GM19438 (cell line): ENCODE measurements around the gene ZNF263.

Experiments used
- ATAC-seq: cut with Tn5 transposase; IDR thresholded peaks from one replicate; pipeline ENCODE4 v1.9.1; 2021; ENCODE audit warnings: low read depth; ENCODE audit not compliant: unreplicated experiment

ZNF263 gene

DNA sequence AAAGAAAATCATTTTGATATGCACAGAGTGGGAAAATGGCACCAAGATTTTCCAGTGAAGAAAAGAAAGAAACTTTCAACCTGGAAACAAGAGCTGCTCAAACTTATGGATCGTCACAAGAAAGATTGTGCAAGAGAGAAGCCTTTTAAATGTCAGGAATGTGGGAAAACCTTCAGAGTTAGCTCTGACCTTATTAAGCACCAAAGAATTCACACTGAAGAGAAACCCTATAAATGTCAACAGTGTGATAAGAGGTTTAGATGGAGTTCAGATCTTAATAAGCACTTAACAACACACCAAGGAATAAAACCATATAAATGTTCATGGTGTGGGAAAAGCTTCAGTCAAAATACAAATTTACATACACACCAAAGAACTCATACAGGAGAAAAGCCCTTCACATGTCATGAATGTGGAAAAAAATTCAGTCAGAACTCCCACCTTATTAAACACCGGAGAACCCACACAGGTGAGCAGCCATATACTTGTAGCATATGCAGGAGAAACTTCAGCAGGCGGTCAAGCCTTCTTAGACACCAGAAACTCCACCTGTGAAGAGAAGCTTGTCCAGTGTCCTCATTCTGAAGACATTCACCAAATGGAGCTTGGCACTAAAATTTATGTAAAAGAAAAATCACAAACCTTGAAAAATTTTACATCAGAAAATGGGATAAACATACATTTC, 34.2 kb downstream of the ZNF263 start:
- ATAC-seq = no peak

GRCh38 chr16:3321816-3322215, 38.5 kb downstream of the ZNF263 start:
- no peak for ATAC-seq

GRCh38 chr16:3327514-3327913, 44.2 kb downstream of the ZNF263 start:
- no peak for ATAC-seq

DNA sequence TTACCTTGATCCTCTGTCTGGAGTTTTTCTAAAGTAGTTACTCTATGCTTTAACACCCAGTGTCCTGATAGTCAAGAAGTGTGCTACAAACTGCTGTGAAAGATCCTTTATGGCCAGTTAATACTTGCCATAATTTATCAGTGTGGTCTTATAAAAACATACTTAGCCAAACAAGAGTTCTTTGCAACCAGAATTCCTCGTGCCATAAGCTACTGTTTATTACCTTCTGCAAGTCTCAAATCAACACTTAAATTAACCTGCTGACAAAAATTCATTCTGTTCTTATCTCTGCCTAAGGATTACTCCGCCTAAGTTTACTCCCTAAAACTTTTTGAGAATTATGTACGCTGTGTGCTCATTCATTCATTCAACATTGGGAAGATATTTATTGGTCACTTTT, 44.8 kb downstream of the ZNF263 start:
- no peak for ATAC-seq

- ATAC-seq = no peak
These were observed 45.4 kb downstream of the ZNF263 start for GRCh38 chr16:3328643-3329042.
